Measurements from ENCODE around the gene CDK19. TPM values are rescaled to one million over a fixed set of nuclear protein-coding genes. Genes with fewer than 3 reads are reported as not detected.

CDK19 gene
- polyA plus RNA-seq, 1 donor (not counting 4 experiments of a cell fraction or from before 2014, with no cell fraction given): 6.4 TPM

GRCh38 chr6:110573537-110573936, 241.7 kb downstream of the CDK19 start:
- Histone ChIP-seq H3K9ac (ENCODE audit: control insufficient read depth, extremely low read depth, insufficient read depth, low read length) (no peak overlapping the region), H3K27me3 (ENCODE audit: control insufficient read depth, extremely low read depth, insufficient read depth, low read length) (no peaks in the 10 kb centered on the region), H4K20me1 (ENCODE audit: control insufficient read depth, extremely low read depth, insufficient read depth, low read length) (no peaks in the 10 kb centered on the region), H3K4me2 (ENCODE audit: control insufficient read depth, extremely low read depth, insufficient read depth, low read depth, low read length) (no peak overlapping the region), H3K9me3 (ENCODE audit: control insufficient read depth, low read depth, low read length) (no peaks in the 10 kb centered on the region), H3K9me1 (ENCODE audit: control insufficient read depth, extremely low read depth, insufficient read depth, low read length) (no peaks in the 10 kb centered on the region), H3K27ac (ENCODE audit: control insufficient read depth, insufficient read depth, low read length) (no peak overlapping the region), H2AFZ (ENCODE audit: control insufficient read depth, low read length) (no peak overlapping the region), H3K79me2 (ENCODE audit: control insufficient read depth, insufficient read depth, low read length) (no peaks in the 10 kb centered on the region), H3K36me3 (ENCODE audit: control insufficient read depth in 2 of 2, extremely low read depth in 1 of 2, insufficient read depth in 2 of 2, low read length in 2 of 2) (no peaks in the 10 kb centered on the region), H3K4me3 (ENCODE audit: control insufficient read depth in 2 of 3, extremely low read depth in 1 of 3, insufficient read depth in 2 of 3, low read depth in 1 of 3, low read length in 3 of 3) (no peak overlapping the region), H3K4me1 (ENCODE audit: control insufficient read depth, extremely low read depth, insufficient read depth, low read length) (no peaks in the 10 kb centered on the region)
- TF ChIP-seq EZH2 (IDR thresholded peaks at IDR 0.05; ENCODE audit: low read length) (no peak), CTCF (optimal IDR thresholded peaks at IDR 0.05 in 1 of 3, IDR thresholded peaks at IDR 0.05 in 1 of 3, conservative IDR thresholded peaks at IDR 0.05 in 1 of 3; ENCODE audit: extremely low read depth in 1 of 3, insufficient read depth in 2 of 3, low read length in 3 of 3) (no peak)
- no peak for DNase-seq (ENCODE audit: low read depth, low spot score)
- dilution Hi-C loops (cut with MboI; ENCODE audit: extremely low pct_ligation_motif_present, low sequenced_read_pairs): no loop called here
- FAIRE-seq: no peak

- Histone ChIP-seq H3K9ac (ENCODE audit: control insufficient read depth, extremely low read depth, insufficient read depth, low read length) (no peak overlapping the region), H4K20me1 (ENCODE audit: control insufficient read depth, extremely low read depth, insufficient read depth, low read length) (no peaks in the 10 kb centered on the region), H3K9me3 (ENCODE audit: control insufficient read depth, low read depth, low read length) (no peaks in the 10 kb centered on the region), H3K27me3 (ENCODE audit: control insufficient read depth, extremely low read depth, insufficient read depth, low read length) (no peaks in the 10 kb centered on the region), H3K27ac (ENCODE audit: control insufficient read depth, insufficient read depth, low read length) (no peak overlapping the region), H3K4me2 (ENCODE audit: control insufficient read depth, extremely low read depth, insufficient read depth, low read depth, low read length) (no peak overlapping the region), H3K79me2 (ENCODE audit: control insufficient read depth, insufficient read depth, low read length) (no peaks in the 10 kb centered on the region), H3K9me1 (ENCODE audit: control insufficient read depth, extremely low read depth, insufficient read depth, low read length) (no peaks in the 10 kb centered on the region), H3K36me3 (ENCODE audit: control insufficient read depth in 2 of 2, extremely low read depth in 1 of 2, insufficient read depth in 2 of 2, low read length in 2 of 2) (no peaks in the 10 kb centered on the region), H3K4me1 (ENCODE audit: control insufficient read depth, extremely low read depth, insufficient read depth, low read length) (no peaks in the 10 kb centered on the region), H2AFZ (ENCODE audit: control insufficient read depth, low read length) (no peak overlapping the region), H3K4me3 (ENCODE audit: control insufficient read depth in 2 of 3, extremely low read depth in 1 of 3, insufficient read depth in 2 of 3, low read depth in 1 of 3, low read length in 3 of 3) (no peak overlapping the region)
- DNase-seq (ENCODE audit: low read depth, low spot score) (no peak), FAIRE-seq (no peak)
- dilution Hi-C loops (cut with MboI; ENCODE audit: extremely low pct_ligation_motif_present, low sequenced_read_pairs): no loop called here
- TF ChIP-seq EZH2 (IDR thresholded peaks at IDR 0.05; ENCODE audit: low read length): no peak
- TF ChIP-seq CTCF (optimal IDR thresholded peaks at IDR 0.05 in 1 of 3, IDR thresholded peaks at IDR 0.05 in 1 of 3, conservative IDR thresholded peaks at IDR 0.05 in 1 of 3; ENCODE audit: extremely low read depth in 1 of 3, insufficient read depth in 2 of 3, low read length in 3 of 3): no peak
These were observed 242.1 kb downstream of the CDK19 start for GRCh38 chr6:110573136-110573535.
